Progenitor cell of endocrine pancreas (in vitro differentiated cells): ENCODE measurements around the gene KCNJ5. TPM values are rescaled to one million over a fixed set of nuclear protein-coding genes. Genes with fewer than 3 reads are reported as not detected.

Experiments
- DNase-seq: peaks from one replicate; pipeline ENCODE4 v3.0.0; 2021; ENCODE audit warnings: low spot score; ENCODE audit not compliant: unreplicated experiment
- H3K27ac Mint-ChIP-seq: 2 replicates; pipeline ENCODE4 v1.8.0; 2021; ENCODE audit warnings: mild to moderate bottlenecking, moderate library complexity, mixed read lengths
- H3K27me3 Mint-ChIP-seq: 2 replicates; pipeline ENCODE4 v1.8.0; 2021; ENCODE audit warnings: mixed read lengths
- H3K36me3 Mint-ChIP-seq: 2 replicates; pipeline ENCODE4 v1.8.0; 2022; ENCODE audit warnings: mixed read lengths; ENCODE audit not compliant: insufficient read depth
- H3K4me1 Mint-ChIP-seq: 2 replicates; pipeline ENCODE4 v1.8.0; 2021; ENCODE audit warnings: low read depth, mixed read lengths
- H3K4me3 Mint-ChIP-seq: 2 replicates; pipeline ENCODE4 v1.8.0; 2021; ENCODE audit warnings: low read depth, mild to moderate bottlenecking, moderate library complexity, mixed read lengths
- H3K9me3 Mint-ChIP-seq: 2 replicates; pipeline ENCODE4 v1.8.0; 2021; ENCODE audit warnings: low read depth, mixed read lengths
- total RNA-seq: library from RNA; stranded (reverse); gene quantifications from 2 replicates; pipeline ENCODE4 v1.2.1, GENCODE V29; 2021
- TF ChIP-seq, protein P1 (sequence below): fragments of 200-600 bp; sonication (generic); IDR thresholded peaks from one replicate; pipeline ENCODE4 v1.5.0; 2021; ENCODE audit warnings: antibody characterized with exemption, mild to moderate bottlenecking; ENCODE audit not compliant: unreplicated experiment

The KCNJ5 gene
- total RNA-seq, 1 donor from 2014 or later, result 1.1 TPM

DNA sequence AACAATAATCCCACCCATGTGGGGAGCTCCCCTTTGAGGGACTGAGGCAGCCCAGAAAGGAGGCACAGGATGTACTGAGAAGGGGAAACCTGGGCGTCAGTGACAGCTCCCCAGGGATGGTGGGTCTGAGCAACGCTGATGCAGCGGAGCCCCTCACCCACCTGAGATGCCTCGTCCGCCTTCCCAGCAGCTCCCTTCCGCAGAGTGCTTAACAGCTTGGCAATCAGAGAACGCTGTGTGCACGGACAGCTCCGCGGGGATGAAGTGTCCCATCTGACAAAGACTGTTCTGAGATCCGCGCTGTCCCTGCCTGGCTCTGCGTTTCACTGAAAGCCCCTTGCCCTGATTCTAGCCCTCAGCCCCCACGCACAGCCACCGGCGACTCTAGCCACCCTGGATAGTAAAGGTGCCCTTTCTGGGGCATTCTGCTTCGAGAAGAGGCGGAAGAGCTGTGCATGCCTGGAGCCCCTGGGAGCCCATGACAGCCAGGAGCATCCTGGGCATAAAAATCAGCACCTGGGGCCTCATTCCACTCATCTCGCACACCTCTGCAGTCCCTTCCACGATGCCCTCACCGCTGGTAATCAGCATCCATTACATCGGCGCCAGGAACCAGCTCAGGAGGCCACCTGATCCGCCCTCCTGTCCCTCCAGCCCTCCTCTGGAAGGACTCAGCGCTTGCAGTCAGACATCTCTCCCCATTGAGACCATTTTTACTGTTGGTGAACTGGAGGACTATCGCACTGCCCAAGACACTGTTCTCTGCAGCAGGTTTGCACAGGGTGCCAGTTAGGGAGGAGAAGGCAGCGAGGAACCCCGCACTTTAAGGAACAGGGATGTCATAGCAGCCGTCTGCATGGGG is 10.7 kb downstream of the KCNJ5 start:
- Mint-ChIP-seq H3K27me3 (peaks cover 84% of the 10 kb centered on the region), H3K4me1 (peaks cover 11% of the 10 kb centered on the region), H3K9me3 (no peaks in the 10 kb centered on the region), H3K36me3 (no peaks in the 10 kb centered on the region), H3K4me3 (peak overlapping the region; percentile 20), H3K27ac (no peak overlapping the region)
- TF ChIP-seq, protein P1, sequence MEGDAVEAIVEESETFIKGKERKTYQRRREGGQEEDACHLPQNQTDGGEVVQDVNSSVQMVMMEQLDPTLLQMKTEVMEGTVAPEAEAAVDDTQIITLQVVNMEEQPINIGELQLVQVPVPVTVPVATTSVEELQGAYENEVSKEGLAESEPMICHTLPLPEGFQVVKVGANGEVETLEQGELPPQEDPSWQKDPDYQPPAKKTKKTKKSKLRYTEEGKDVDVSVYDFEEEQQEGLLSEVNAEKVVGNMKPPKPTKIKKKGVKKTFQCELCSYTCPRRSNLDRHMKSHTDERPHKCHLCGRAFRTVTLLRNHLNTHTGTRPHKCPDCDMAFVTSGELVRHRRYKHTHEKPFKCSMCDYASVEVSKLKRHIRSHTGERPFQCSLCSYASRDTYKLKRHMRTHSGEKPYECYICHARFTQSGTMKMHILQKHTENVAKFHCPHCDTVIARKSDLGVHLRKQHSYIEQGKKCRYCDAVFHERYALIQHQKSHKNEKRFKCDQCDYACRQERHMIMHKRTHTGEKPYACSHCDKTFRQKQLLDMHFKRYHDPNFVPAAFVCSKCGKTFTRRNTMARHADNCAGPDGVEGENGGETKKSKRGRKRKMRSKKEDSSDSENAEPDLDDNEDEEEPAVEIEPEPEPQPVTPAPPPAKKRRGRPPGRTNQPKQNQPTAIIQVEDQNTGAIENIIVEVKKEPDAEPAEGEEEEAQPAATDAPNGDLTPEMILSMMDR, result no peak
- DNase-seq, result no peak

DNA sequence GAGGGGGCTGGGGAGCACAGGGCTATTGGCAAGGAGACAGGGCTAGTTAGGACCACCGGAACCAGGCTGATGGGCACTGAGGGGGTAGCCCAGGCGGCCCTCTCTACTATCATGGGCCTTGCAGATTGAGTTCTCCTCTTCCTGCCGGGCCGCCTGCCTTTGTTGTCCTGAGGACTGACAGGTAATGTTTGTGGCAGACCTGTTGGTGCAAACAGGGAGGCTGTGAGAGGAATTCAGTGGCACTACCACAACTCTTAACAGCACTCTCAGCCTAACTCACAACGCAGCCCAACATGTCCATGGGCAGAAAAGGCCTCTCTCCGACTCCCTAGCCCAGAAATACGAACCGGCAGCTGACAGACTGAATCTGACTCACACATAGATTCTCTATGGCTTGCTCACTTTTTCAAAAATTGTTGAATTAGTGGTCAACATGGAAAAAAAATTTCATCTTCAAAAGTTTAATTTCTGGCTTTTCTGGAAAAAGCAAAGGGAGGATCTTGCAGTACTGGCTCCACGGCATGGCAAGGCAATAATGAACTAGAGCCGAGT is 11.4 kb downstream of the KCNJ5 start:
- Mint-ChIP-seq H3K36me3 (no peaks in the 10 kb centered on the region), H3K4me3 (no peak overlapping the region), H3K27ac (no peak overlapping the region), H3K27me3 (peaks cover 88% of the 10 kb centered on the region), H3K4me1 (peaks cover 11% of the 10 kb centered on the region), H3K9me3 (no peaks in the 10 kb centered on the region)
- no peak for DNase-seq
- TF ChIP-seq, protein P1, result no peak

- Mint-ChIP-seq H3K9me3 (no peaks in the 10 kb centered on the region), H3K4me3 (peak overlapping the region; percentile 44), H3K36me3 (no peaks in the 10 kb centered on the region), H3K4me1 (peaks cover 11% of the 10 kb centered on the region), H3K27ac (no peak overlapping the region), H3K27me3 (peaks cover 85% of the 10 kb centered on the region)
- TF ChIP-seq, protein P1, result no peak
- no peak for DNase-seq
Measured at GRCh38 chr11:128903248-128904061, 12.3 kb downstream of the KCNJ5 start.

GRCh38 chr11:128904303-128904655 is 13.1 kb downstream of the KCNJ5 start:
- H3K4me3 Mint-ChIP-seq, result peak overlapping the region; percentile 44
- peaks cover 84% of the 10 kb centered on the region for H3K27me3 Mint-ChIP-seq
- H3K36me3 Mint-ChIP-seq, result no peaks in the 10 kb centered on the region
- H3K27ac Mint-ChIP-seq, result no peak overlapping the region
- H3K9me3 Mint-ChIP-seq, result no peaks in the 10 kb centered on the region
- DNase-seq, result no peak
- H3K4me1 Mint-ChIP-seq, result peaks cover 11% of the 10 kb centered on the region
- TF ChIP-seq, protein P1, result no peak

DNA sequence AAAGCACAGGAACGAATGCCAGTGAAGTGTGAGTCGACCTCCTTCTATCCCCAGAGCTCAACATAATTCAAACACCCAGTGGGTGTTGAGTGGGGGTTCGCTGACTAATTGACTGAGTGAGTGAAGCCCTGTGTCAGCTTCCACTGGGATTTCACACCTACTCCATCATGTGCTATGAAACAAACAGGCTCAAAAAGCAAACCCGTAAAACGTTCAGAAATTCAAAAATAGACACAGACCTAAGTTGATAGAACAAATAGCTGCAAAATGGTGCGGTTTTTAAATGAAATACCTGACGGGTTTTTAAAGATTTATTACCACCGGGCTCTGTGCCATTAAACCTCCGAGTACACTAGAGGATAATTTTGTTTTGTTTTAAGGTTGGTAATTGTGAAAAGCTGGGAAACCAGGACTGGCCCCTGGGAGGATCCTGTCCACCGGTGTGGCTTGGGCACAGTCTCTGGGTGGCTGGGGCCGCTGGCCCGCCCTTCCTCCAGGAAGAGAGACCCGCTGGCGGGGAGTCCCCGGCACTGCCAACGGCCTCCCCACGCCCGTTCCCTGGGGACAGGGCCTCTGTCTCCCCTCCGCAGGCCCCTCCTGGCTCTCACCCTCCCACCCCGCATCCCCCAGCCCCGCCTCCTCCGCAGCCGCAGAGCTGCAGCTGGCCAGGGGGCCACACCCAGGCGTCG is 13.6 kb downstream of the KCNJ5 start:
- Mint-ChIP-seq H3K27me3 (peaks cover 85% of the 10 kb centered on the region), H3K4me1 (peaks cover 11% of the 10 kb centered on the region), H3K36me3 (no peaks in the 10 kb centered on the region), H3K4me3 (peak overlapping the region; percentile 44), H3K27ac (no peak overlapping the region), H3K9me3 (no peaks in the 10 kb centered on the region)
- TF ChIP-seq, protein P1, result no peak
- no peak for DNase-seq
